HL-60 (cell line): ENCODE measurements around the gene TXNDC2.
A peak's percentile ranks its signal among the peaks of the same experiment; 100 is the strongest.

Source experiments
- DNase-seq, 2 experiments: peaks; one replicate each; pipeline ENCODE4 v3.0.0-alpha.2; 2010 to 2020; ENCODE audit warnings: low read depth in 1 of 2, low spot score in 1 of 2
- H3K27ac ChIP-seq: fragments of 250-450 bp; sonication (Bioruptor Pico); replicated peaks from 2 replicates; pipeline ENCODE4 v1.5.1; 2020; ENCODE audit warnings: mild to moderate bottlenecking, moderate library complexity
- H3K27me3 ChIP-seq: fragments of 250-450 bp; sonication (Bioruptor Pico); 2 replicates; pipeline ENCODE4 v1.5.1; 2021; ENCODE audit warnings: mild to moderate bottlenecking, moderate library complexity; ENCODE audit not compliant: insufficient read depth, poor library complexity, severe bottlenecking
- H3K4me3 ChIP-seq: replicated peaks from 2 replicates; pipeline ENCODE4 v1.5.1; 2011; ENCODE audit warnings: mild to moderate bottlenecking, control low read depth, low read length; ENCODE audit not compliant: insufficient read depth
- GABPA ChIP-seq: IDR thresholded peaks from 2 replicates; pipeline ENCODE4 v1.6.1; 2012; ENCODE audit warnings: low read depth
- POLR2AphosphoS5 ChIP-seq: IDR thresholded peaks from 2 replicates; pipeline ENCODE4 v1.6.1; 2012; ENCODE audit warnings: low read depth
- SPI1 ChIP-seq: IDR thresholded peaks from 2 replicates; pipeline ENCODE4 v1.6.1; 2012; ENCODE audit warnings: low read depth, mild to moderate bottlenecking, borderline replicate concordance
- TF ChIP-seq, protein P1 (sequence below): IDR thresholded peaks from 2 replicates; pipeline ENCODE4 v1.6.1; 2012; ENCODE audit warnings: low read depth; ENCODE audit not compliant: insufficient replicate concordance
- TF ChIP-seq, protein P2 (sequence below): IDR thresholded peaks from one replicate; pipeline ENCODE4 v1.5.1; 2011; ENCODE audit warnings: low read length, control low read depth, inconsistent platforms; ENCODE audit not compliant: insufficient read depth

The TXNDC2 gene

DNA sequence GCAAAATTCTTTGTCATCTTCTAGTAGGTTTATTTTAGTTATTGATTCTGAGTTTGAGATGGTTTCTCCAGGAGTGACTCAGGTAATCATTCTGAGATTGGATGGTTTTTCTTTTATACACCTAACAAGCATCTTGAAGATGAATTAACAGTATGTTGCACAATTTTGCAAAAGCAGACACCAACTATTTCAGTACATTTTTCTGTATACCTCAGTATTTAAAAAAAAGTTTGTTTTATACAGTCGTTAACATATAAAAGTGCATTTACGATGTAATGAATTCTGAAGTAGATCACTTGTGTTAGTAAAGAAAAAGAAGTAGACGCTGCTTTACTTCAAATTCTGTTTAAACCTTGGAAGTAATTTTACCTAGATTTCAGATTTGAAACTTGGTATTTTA is 31.0 kb downstream of the TXNDC2 start:
- Histone ChIP-seq H3K27ac (peak overlapping the region; percentile 89; the same call in 1 of the 2 replicates), H3K27me3 (no peaks in the 10 kb centered on the region), H3K4me3 (no peak overlapping the region)
- TF ChIP-seq, protein P1, sequence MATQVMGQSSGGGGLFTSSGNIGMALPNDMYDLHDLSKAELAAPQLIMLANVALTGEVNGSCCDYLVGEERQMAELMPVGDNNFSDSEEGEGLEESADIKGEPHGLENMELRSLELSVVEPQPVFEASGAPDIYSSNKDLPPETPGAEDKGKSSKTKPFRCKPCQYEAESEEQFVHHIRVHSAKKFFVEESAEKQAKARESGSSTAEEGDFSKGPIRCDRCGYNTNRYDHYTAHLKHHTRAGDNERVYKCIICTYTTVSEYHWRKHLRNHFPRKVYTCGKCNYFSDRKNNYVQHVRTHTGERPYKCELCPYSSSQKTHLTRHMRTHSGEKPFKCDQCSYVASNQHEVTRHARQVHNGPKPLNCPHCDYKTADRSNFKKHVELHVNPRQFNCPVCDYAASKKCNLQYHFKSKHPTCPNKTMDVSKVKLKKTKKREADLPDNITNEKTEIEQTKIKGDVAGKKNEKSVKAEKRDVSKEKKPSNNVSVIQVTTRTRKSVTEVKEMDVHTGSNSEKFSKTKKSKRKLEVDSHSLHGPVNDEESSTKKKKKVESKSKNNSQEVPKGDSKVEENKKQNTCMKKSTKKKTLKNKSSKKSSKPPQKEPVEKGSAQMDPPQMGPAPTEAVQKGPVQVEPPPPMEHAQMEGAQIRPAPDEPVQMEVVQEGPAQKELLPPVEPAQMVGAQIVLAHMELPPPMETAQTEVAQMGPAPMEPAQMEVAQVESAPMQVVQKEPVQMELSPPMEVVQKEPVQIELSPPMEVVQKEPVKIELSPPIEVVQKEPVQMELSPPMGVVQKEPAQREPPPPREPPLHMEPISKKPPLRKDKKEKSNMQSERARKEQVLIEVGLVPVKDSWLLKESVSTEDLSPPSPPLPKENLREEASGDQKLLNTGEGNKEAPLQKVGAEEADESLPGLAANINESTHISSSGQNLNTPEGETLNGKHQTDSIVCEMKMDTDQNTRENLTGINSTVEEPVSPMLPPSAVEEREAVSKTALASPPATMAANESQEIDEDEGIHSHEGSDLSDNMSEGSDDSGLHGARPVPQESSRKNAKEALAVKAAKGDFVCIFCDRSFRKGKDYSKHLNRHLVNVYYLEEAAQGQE = no peak
- TF ChIP-seq POLR2AphosphoS5 (no peak), SPI1 (no peak), GABPA (no peak)
- TF ChIP-seq, protein P2, sequence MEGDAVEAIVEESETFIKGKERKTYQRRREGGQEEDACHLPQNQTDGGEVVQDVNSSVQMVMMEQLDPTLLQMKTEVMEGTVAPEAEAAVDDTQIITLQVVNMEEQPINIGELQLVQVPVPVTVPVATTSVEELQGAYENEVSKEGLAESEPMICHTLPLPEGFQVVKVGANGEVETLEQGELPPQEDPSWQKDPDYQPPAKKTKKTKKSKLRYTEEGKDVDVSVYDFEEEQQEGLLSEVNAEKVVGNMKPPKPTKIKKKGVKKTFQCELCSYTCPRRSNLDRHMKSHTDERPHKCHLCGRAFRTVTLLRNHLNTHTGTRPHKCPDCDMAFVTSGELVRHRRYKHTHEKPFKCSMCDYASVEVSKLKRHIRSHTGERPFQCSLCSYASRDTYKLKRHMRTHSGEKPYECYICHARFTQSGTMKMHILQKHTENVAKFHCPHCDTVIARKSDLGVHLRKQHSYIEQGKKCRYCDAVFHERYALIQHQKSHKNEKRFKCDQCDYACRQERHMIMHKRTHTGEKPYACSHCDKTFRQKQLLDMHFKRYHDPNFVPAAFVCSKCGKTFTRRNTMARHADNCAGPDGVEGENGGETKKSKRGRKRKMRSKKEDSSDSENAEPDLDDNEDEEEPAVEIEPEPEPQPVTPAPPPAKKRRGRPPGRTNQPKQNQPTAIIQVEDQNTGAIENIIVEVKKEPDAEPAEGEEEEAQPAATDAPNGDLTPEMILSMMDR = no peak
- DNase-seq = no peak

DNA sequence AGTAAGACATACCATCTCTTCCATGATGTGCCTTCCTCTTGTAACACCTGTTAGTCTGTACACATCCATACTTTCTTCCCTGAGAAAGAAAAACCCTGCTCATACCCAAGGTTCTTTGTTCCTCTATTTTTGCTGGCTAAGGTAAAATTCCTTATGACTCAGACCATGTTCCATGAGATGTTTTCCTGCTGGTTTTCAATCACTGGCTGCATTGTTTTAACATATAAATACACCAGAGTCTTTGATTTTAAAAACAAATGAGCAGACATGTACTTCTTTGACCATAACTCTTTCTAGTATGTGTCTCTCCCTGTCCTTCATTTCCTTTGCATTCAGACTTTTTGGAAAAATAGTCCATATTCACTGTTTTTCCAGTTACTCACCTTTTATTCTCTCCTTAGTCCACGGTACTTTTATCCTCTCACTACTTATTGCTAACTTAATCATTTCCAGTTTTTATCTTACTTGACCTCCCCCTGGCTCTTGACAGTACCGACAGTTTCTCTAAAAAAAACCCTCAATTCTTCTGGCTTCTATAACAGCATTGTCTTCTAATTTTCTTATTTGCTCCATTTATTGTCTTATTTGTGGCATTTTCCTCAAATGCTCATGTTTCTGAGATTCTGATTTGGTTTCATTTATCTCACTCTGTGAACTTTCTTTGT is 32.4 kb downstream of the TXNDC2 start:
- no peaks in the 10 kb centered on the region for H3K27me3 ChIP-seq
- no peak for DNase-seq
- no peak for TF ChIP-seq SPI1
- TF ChIP-seq GABPA = no peak
- TF ChIP-seq POLR2AphosphoS5 = no peak
- TF ChIP-seq, protein P2 = no peak
- TF ChIP-seq, protein P1 = no peak
- H3K4me3 ChIP-seq = no peak overlapping the region
- no peak overlapping the region for H3K27ac ChIP-seq

DNA sequence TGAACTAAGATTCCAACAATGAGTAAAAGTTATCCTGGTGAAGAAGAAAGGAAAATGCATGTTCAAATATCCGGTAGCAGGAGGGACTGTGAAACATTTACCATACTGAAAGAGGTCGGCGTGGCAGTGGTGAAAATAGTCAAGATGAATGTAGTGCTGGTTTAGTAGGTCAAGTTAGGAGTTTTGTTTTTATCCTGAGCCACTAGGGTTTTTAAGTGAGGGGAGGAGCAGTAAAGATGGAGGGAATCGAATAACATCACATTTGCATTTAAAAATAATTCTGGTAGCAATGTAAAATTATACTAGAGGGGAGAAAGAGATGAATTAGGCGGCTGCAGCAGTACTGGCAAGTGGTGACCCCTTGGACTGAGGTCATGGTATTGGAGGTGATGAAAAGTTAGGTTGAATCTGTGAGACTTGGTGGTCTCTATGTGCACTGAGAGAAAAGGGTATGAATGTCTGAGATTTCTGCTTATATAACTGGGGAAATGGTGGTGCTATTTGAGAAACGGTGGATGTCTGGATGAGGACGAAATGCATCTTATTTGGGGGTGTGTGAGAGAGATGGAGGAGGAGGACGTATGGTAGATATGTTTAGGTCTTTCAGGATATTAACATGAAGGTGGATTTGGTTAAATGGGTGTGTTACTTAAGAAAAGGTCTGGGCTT is 33.9 kb downstream of the TXNDC2 start:
- Histone ChIP-seq H3K4me3 (no peak overlapping the region), H3K27me3 (no peaks in the 10 kb centered on the region), H3K27ac (no peak overlapping the region)
- TF ChIP-seq, protein P2 = no peak
- TF ChIP-seq POLR2AphosphoS5 = no peak
- TF ChIP-seq, protein P1 = no peak
- no peak for TF ChIP-seq GABPA
- no peak for TF ChIP-seq SPI1
- DNase-seq = no peak
